ENCODE results near the gene DPP4.

The DPP4 gene

GRCh38 chr2:162025121-162025911, 48.7 kb downstream of the DPP4 start:
- Histone ChIP-seq H3K27me3 (no peaks in the 10 kb centered on the region), H3K4me1 (ENCODE audit: control insufficient read depth in 1 of 2, insufficient read depth in 1 of 2, low read depth in 1 of 2, low read length in 1 of 2) (no peaks in the 10 kb centered on the region), H3K27ac (no peak overlapping the region)

GRCh38 chr2:162022290-162022945, 51.6 kb downstream of the DPP4 start:
- H3K27ac ChIP-seq, result no peak overlapping the region
- no peaks in the 10 kb centered on the region for H3K27me3 ChIP-seq
- H3K36me3 ChIP-seq, result no peaks in the 10 kb centered on the region
- no peak for TF ChIP-seq CTCF (IDR thresholded peaks at IDR 0.05)
- no peaks in the 10 kb centered on the region for H3K9me3 ChIP-seq
- no peak overlapping the region for H3K4me3 ChIP-seq (ENCODE audit: low read depth in 1 of 2, low read length in 1 of 2)
- no peaks in the 10 kb centered on the region for H3K4me1 ChIP-seq (ENCODE audit: control insufficient read depth in 1 of 2, insufficient read depth in 1 of 2, low read depth in 1 of 2, low read length in 1 of 2)

More at GRCh38 chr2:162025121-162025911, 48.7 kb downstream of the DPP4 start:
- Histone ChIP-seq H3K4me3 (ENCODE audit: low read depth in 1 of 2, low read length in 1 of 2) (no peak overlapping the region), H3K9me3 (no peaks in the 10 kb centered on the region), H3K36me3 (no peaks in the 10 kb centered on the region)
- TF ChIP-seq CTCF (IDR thresholded peaks at IDR 0.05), result no peak

- Histone ChIP-seq H3K27me3 (no peaks in the 10 kb centered on the region), H3K36me3 (no peaks in the 10 kb centered on the region), H3K4me3 (ENCODE audit: low read depth in 1 of 2, low read length in 1 of 2) (no peak overlapping the region), H3K9me3 (no peaks in the 10 kb centered on the region), H3K4me1 (ENCODE audit: control insufficient read depth in 1 of 2, insufficient read depth in 1 of 2, low read depth in 1 of 2, low read length in 1 of 2) (no peaks in the 10 kb centered on the region), H3K27ac (no peak overlapping the region)
- no peak for TF ChIP-seq CTCF (IDR thresholded peaks at IDR 0.05)
Measured at GRCh38 chr2:162021516-162022058, 52.4 kb downstream of the DPP4 start.

- no peaks in the 10 kb centered on the region for H3K9me3 ChIP-seq
- TF ChIP-seq CTCF (IDR thresholded peaks at IDR 0.05), result no peak
- H3K27me3 ChIP-seq, result no peaks in the 10 kb centered on the region
- no peak overlapping the region for H3K27ac ChIP-seq
- no peaks in the 10 kb centered on the region for H3K36me3 ChIP-seq
- H3K4me1 ChIP-seq (ENCODE audit: control insufficient read depth in 1 of 2, insufficient read depth in 1 of 2, low read depth in 1 of 2, low read length in 1 of 2), result peaks cover 5 to 9% of the 10 kb centered on the region in 2 experiments
- H3K4me3 ChIP-seq (ENCODE audit: low read depth in 1 of 2, low read length in 1 of 2), result no peak overlapping the region
Measured at GRCh38 chr2:162018530-162018929, 55.5 kb downstream of the DPP4 start.

- no peak for TF ChIP-seq CTCF (IDR thresholded peaks at IDR 0.05)
- H3K9me3 ChIP-seq, result no peaks in the 10 kb centered on the region
- H3K36me3 ChIP-seq, result no peaks in the 10 kb centered on the region
- no peak overlapping the region for H3K4me3 ChIP-seq (ENCODE audit: low read depth in 1 of 2, low read length in 1 of 2)
- peaks cover 8 to 11% of the 10 kb centered on the region in 2 experiments for H3K4me1 ChIP-seq (ENCODE audit: control insufficient read depth in 1 of 2, insufficient read depth in 1 of 2, low read depth in 1 of 2, low read length in 1 of 2)
- no peak overlapping the region for H3K27ac ChIP-seq
- no peaks in the 10 kb centered on the region for H3K27me3 ChIP-seq
Measured at GRCh38 chr2:162017233-162017632, 56.8 kb downstream of the DPP4 start.

Measured in neutrophil (primary cell).